Astrocyte of the cerebellum (primary cell): ENCODE data around the gene UGT2A3.

ENCODE experiments used
- DNase-seq: peaks from one replicate; pipeline ENCODE4 v3.0.0-alpha.2; 2011; ENCODE audit warnings: low read depth
- H3K4me3 ChIP-seq: 2 replicates; pipeline ENCODE4 v1.5.1; 2011; ENCODE audit warnings: mild to moderate bottlenecking, low read depth, low read length, moderate library complexity
- in situ Hi-C: cut with HindIII; loops from 2 replicates; pipeline ENCODE4 v1.10.0; 2017; ENCODE audit warnings: low sequenced_read_pairs
- TF ChIP-seq, protein P1 (sequence below): IDR thresholded peaks from 2 replicates; pipeline ENCODE4 v1.5.1; 2012; ENCODE audit warnings: low read length, low read depth, moderate library complexity, mild to moderate bottlenecking; ENCODE audit errors: missing control alignments

The UGT2A3 gene

DNA sequence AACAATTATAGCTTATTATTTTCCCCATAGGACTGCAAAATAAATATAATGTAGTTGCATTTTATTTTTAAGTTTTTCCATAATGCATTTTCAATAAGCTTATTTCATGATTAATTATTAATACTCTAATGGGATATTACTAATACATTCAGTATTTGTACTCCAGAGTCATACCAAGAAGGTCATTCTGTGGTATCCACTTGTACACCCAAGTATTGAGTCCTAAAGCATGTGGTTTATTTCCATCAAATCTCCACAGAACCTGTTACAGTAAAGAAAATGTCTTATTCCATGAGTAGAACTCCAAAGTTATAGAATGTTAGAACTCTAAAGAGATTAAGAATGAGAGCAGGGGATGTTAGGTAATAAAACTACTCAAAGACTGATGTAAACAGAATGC is 30.6 kb downstream of the UGT2A3 start:
- DNase-seq, result no peak
- in situ Hi-C loops, result no loop called here
- H3K4me3 ChIP-seq, result no peak overlapping the region
- TF ChIP-seq, protein P1, sequence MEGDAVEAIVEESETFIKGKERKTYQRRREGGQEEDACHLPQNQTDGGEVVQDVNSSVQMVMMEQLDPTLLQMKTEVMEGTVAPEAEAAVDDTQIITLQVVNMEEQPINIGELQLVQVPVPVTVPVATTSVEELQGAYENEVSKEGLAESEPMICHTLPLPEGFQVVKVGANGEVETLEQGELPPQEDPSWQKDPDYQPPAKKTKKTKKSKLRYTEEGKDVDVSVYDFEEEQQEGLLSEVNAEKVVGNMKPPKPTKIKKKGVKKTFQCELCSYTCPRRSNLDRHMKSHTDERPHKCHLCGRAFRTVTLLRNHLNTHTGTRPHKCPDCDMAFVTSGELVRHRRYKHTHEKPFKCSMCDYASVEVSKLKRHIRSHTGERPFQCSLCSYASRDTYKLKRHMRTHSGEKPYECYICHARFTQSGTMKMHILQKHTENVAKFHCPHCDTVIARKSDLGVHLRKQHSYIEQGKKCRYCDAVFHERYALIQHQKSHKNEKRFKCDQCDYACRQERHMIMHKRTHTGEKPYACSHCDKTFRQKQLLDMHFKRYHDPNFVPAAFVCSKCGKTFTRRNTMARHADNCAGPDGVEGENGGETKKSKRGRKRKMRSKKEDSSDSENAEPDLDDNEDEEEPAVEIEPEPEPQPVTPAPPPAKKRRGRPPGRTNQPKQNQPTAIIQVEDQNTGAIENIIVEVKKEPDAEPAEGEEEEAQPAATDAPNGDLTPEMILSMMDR, result no peak

DNA sequence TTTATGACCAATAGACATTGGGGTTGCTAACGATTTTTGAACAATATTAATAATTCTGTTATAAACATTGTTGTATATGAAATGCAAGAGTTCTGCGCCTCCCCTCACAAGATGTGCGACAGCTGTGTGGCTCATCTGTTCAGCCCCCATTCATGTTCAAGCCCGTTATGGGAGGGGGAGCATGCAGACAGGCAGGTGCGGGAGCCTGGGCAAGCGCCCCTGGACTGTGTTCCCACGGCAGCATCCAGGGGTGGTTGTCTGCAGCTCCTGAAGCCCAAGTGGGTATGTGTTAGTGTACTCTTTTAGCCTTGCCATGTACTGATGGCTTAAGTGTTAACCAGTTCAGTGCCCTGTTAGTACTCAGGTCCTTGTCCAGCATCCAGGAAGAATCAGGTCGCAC is 34.6 kb downstream of the UGT2A3 start:
- no peak for DNase-seq
- no peak overlapping the region for H3K4me3 ChIP-seq
- TF ChIP-seq, protein P1, result no peak
- in situ Hi-C loops, result no loop called here

DNA sequence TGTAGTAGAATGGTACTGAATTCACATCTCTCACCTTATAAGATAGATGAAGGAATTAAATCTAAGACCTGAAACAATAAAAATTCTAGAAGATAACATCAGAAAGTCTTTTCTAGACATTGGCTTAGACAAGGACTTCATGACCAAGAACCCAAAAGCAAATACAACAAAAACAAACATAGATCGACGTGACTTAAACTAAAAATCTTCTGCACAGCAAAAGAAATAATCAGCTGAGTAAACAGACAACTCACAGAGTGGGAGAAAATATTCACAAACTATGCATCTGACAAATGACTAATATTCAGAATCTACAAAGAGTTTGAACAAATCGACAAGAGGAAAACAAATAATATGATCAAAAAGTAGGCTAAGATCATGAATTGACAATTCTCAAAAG is 38.8 kb downstream of the UGT2A3 start:
- TF ChIP-seq, protein P1, result no peak
- in situ Hi-C loops, result no loop called here
- no peak for DNase-seq
- no peak overlapping the region for H3K4me3 ChIP-seq

DNA sequence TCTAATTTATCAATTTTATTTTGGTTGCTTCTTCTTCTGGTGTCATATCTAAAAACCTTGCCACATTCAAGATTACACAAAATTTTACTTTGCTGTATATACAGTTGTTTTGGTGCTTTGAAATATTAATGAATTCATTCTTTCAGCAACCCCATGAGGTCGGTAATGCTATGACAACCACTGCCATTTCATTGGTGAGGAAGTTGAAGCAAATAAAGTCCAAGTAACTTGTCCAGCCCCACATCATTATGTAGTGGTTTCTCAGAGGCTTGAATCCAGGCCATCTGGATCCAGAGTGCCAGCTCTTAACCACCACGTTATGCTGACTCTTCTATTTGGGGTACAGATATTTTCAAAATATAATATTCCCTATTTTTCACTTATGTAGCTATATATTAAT is 42.2 kb downstream of the UGT2A3 start:
- peak; percentile 46 for DNase-seq
- in situ Hi-C loops, result no loop called here
- no peak overlapping the region for H3K4me3 ChIP-seq
- TF ChIP-seq, protein P1, result no peak

DNA sequence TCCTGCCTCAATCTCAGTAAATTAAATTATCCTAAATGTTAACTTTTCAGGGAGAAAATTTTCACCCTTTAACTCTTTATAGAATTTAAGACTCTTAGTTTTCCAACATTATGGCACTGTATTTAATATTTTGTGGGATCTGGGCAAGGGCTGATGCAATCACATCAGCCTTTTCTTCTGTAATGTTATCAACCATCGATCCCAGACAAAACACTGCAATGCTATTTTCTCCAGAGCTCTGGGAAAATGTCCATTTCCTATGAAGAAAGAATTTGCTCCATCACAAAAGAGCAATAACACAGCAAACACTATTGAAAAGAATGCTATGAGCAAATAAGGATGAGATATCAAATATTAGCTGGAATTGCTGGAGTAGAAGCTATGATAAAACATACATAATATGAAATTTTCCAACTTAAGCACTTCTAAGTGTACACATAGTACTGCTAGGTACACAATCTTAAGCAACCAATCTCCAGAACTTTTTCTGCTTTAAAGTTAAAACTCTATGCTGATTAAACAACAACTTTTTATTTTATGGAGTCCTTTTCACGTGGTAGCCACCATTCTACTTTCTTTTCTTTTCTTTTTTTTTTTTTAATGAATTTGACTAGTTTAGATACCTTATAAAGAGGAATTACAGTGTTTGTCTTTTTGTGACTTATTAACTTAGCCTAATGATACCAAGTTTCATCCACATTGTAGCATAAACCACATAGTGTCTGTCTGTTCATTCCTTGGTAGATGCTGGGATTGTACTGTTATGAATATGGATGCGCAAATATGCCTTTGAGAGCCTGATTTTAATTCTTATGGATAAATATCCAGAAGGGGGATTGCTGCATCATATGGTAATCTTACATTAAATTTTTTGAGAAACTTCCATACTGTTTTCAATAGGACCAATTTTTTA is 43.6 kb downstream of the UGT2A3 start:
- in situ Hi-C loops, result no loop called here
- DNase-seq, result no peak
- H3K4me3 ChIP-seq, result no peak overlapping the region
- TF ChIP-seq, protein P1, result no peak

DNA sequence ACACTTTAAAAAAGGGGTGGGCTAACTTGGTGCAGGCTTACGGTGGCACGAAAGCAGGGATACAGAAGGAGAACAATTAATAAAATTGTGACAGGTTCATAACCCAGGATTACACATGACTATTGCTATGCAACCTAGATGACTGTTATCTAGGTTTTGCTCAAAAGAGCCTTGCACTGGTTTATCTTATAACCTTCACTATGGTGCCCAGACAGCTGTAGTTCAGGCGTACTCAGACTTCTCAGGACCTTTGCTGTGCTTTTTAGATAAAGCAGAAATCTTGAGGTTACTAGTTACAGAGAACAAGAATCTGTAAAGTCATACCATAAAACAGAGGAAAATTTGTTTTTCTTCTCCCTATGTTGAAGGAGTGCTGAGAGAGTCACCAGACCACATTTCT is 44.4 kb downstream of the UGT2A3 start:
- no peak overlapping the region for H3K4me3 ChIP-seq
- in situ Hi-C loops, result no loop called here
- TF ChIP-seq, protein P1, result no peak
- DNase-seq, result no peak
